CD8-positive, alpha-beta memory T cell (primary cell): ENCODE measurements around the gene NEDD4L. TPM values are rescaled to one million over a fixed set of nuclear protein-coding genes. Genes with fewer than 3 reads are reported as not detected.

Experiments used
- CTCF ChIA-PET: fragments of 350-600 bp; sonication (Branson Sonifier 250); formaldehyde crosslinking; loops from one replicate; lab custom pipeline; 2021; ENCODE audit warnings: antibody characterized with exemption; lab: Charles Lee
- POLR2A ChIA-PET: fragments of 350-600 bp; sonication (Branson Sonifier 250); formaldehyde crosslinking; loops from one replicate; lab custom pipeline; 2021; ENCODE audit warnings: antibody characterized with exemption; lab: Charles Lee
- DNase-seq, 5 donors: peaks; one replicate each; pipeline versions ENCODE4 v3.0.0 to v3.0.0-alpha.2; 2020 to 2022; ENCODE audit warnings: mixed read lengths in 1 of 5
- H3K27ac ChIP-seq: one replicate; pipeline ENCODE4 v1.7.0; 2013; ENCODE audit warnings: low read depth, mild to moderate bottlenecking, low read length, moderate library complexity
- H3K27me3 ChIP-seq: 2 replicates; pipeline ENCODE4 v1.7.0; 2013; ENCODE audit warnings: low read length, mild to moderate bottlenecking; ENCODE audit not compliant: insufficient read depth, poor library complexity, severe bottlenecking
- H3K36me3 ChIP-seq: 2 replicates; pipeline ENCODE4 v1.7.0; 2013; ENCODE audit warnings: mild to moderate bottlenecking, low read length, moderate library complexity; ENCODE audit not compliant: insufficient read depth
- H3K4me1 ChIP-seq: 2 replicates; pipeline ENCODE4 v1.7.0; 2013; ENCODE audit warnings: mild to moderate bottlenecking, low read length, moderate library complexity; ENCODE audit not compliant: insufficient read depth
- H3K4me3 ChIP-seq: 2 replicates; pipeline ENCODE4 v1.7.0; 2013; ENCODE audit warnings: mild to moderate bottlenecking, low read length
- H3K9me3 ChIP-seq: 2 replicates; pipeline ENCODE4 v1.7.0; 2013; ENCODE audit warnings: mild to moderate bottlenecking, low read length
- H3K27ac Mint-ChIP-seq, 8 donors: one replicate each; pipeline ENCODE4 v1.8.0; 2020 to 2021; ENCODE audit warnings: mixed read lengths in 8 of 8, mild to moderate bottlenecking in 6 of 8, inconsistent platforms in 3 of 8, moderate library complexity in 3 of 8
- H3K27me3 Mint-ChIP-seq, 2 donors: one replicate each; pipeline ENCODE4 v1.8.0; 2020 to 2021; ENCODE audit warnings: mixed read lengths in 2 of 2, mild to moderate bottlenecking in 1 of 2, moderate library complexity in 1 of 2
- H3K36me3 Mint-ChIP-seq, 3 donors: one replicate each; pipeline ENCODE4 v1.8.0; 2020 to 2021; ENCODE audit warnings: mixed read lengths in 3 of 3, inconsistent platforms in 1 of 3, mild to moderate bottlenecking in 1 of 3
- H3K4me1 Mint-ChIP-seq, 3 donors: one replicate each; pipeline ENCODE4 v1.8.0; 2020 to 2021; ENCODE audit warnings: mixed read lengths in 3 of 3, inconsistent platforms in 1 of 3, mild to moderate bottlenecking in 1 of 3
- H3K4me3 Mint-ChIP-seq, 7 donors: one replicate each; pipeline ENCODE4 v1.8.0; 2020 to 2021; ENCODE audit warnings: mixed read lengths in 7 of 7, mild to moderate bottlenecking in 6 of 7, moderate library complexity in 4 of 7, inconsistent platforms in 2 of 7
- H3K9me3 Mint-ChIP-seq, 5 donors: one replicate each; pipeline ENCODE4 v1.8.0; 2020 to 2022; ENCODE audit warnings: mixed read lengths in 5 of 5, mild to moderate bottlenecking in 3 of 5, moderate library complexity in 2 of 5, inconsistent platforms in 1 of 5
- polyA plus RNA-seq: library from polyadenylated mRNA; unstranded; fragments of 300-500 nt; fragmentation: Illumina TruSeq; gene quantifications from one replicate; pipeline ENCODE4 v1.2.3, GENCODE V29; 2021
- total RNA-seq, 2 experiments: library from RNA; stranded (reverse); gene quantifications; one replicate each; pipeline ENCODE4 v1.2.3, GENCODE V29; 2021

The NEDD4L gene
- total and polyA plus RNA-seq, 3 experiments from 2014 or later, result 1.4 to 4.1 (median 3.0) TPM

- H3K4me3 Mint-ChIP-seq, result no peak overlapping the region
- no peak for DNase-seq
- Histone ChIP-seq H3K4me1 (no peaks in the 10 kb centered on the region), H3K36me3 (no peaks in the 10 kb centered on the region), H3K9me3 (no peaks in the 10 kb centered on the region), H3K27me3 (no peaks in the 10 kb centered on the region), H3K4me3 (no peak overlapping the region), H3K27ac (no peak overlapping the region)
- H3K36me3 Mint-ChIP-seq, result no peaks in the 10 kb centered on the region
- peaks cover 0 to 15% of the 10 kb centered on the region in 2 donors for H3K27me3 Mint-ChIP-seq
- H3K4me1 Mint-ChIP-seq, result peaks cover 0 to 1% (median 0%) of the 10 kb centered on the region in 3 donors
- POLR2A ChIA-PET, result no interaction called here
- CTCF ChIA-PET, result no interaction called here
- H3K9me3 Mint-ChIP-seq, result no peaks in the 10 kb centered on the region
- no peak overlapping the region for H3K27ac Mint-ChIP-seq
Observed at GRCh38 chr18:58158459-58158858, 114.4 kb downstream of the NEDD4L start.

- Mint-ChIP-seq H3K27me3 (peaks cover 2 to 27% of the 10 kb centered on the region in 2 donors), H3K36me3 (no peaks in the 10 kb centered on the region), H3K9me3 (no peaks in the 10 kb centered on the region), H3K27ac (no peak overlapping the region), H3K4me3 (no peak overlapping the region), H3K4me1 (peaks cover 0 to 1% (median 0%) of the 10 kb centered on the region in 3 donors)
- Histone ChIP-seq H3K4me3 (no peak overlapping the region), H3K36me3 (no peaks in the 10 kb centered on the region), H3K27me3 (no peaks in the 10 kb centered on the region), H3K9me3 (no peaks in the 10 kb centered on the region), H3K4me1 (no peaks in the 10 kb centered on the region), H3K27ac (no peak overlapping the region)
- ChIA-PET POLR2A (no interaction called here), CTCF (no interaction called here)
- DNase-seq, result no peak
Observed at GRCh38 chr18:58161659-58162058, 117.6 kb downstream of the NEDD4L start.

- no peak for DNase-seq
- H3K36me3 Mint-ChIP-seq, result no peaks in the 10 kb centered on the region
- H3K4me1 Mint-ChIP-seq, result peaks cover 0 to 1% (median 0%) of the 10 kb centered on the region in 3 donors
- H3K27ac ChIP-seq, result no peak overlapping the region
- no peaks in the 10 kb centered on the region for H3K9me3 ChIP-seq
- no peak overlapping the region for H3K4me3 Mint-ChIP-seq
- H3K36me3 ChIP-seq, result no peaks in the 10 kb centered on the region
- H3K27ac Mint-ChIP-seq, result no peak overlapping the region
- POLR2A ChIA-PET, result no interaction called here
- H3K27me3 Mint-ChIP-seq, result peaks cover 2 to 27% of the 10 kb centered on the region in 2 donors
- CTCF ChIA-PET, result no interaction called here
- no peak overlapping the region for H3K4me3 ChIP-seq
- H3K4me1 ChIP-seq, result no peaks in the 10 kb centered on the region
- H3K27me3 ChIP-seq, result no peaks in the 10 kb centered on the region
- H3K9me3 Mint-ChIP-seq, result no peaks in the 10 kb centered on the region
Observed at GRCh38 chr18:58162127-58162526, 118.1 kb downstream of the NEDD4L start.

GRCh38 chr18:58163004-58163590 lies 119.1 kb downstream of the NEDD4L start:
- no peaks in the 10 kb centered on the region for H3K27me3 ChIP-seq
- no peak overlapping the region for H3K4me3 Mint-ChIP-seq

GRCh38 chr18:58166278-58166844 lies 122.3 kb downstream of the NEDD4L start:
- H3K4me1 Mint-ChIP-seq, result peaks cover 0 to 1% (median 0%) of the 10 kb centered on the region in 3 donors
- no peak overlapping the region for H3K27ac ChIP-seq
- H3K27ac Mint-ChIP-seq, result no peak overlapping the region
- H3K27me3 ChIP-seq, result no peaks in the 10 kb centered on the region
- H3K36me3 Mint-ChIP-seq, result no peaks in the 10 kb centered on the region
- DNase-seq, result no peak
- no peaks in the 10 kb centered on the region for H3K9me3 Mint-ChIP-seq
- ChIA-PET POLR2A (no interaction called here), CTCF (interaction anchor here (1.2 kb wide), 1 partner anchor 9 kb away, joined by 3 read pairs; no protein-coding TSS in a partner anchor)
- H3K4me3 ChIP-seq, result no peak overlapping the region
- H3K4me1 ChIP-seq, result no peaks in the 10 kb centered on the region
- no peaks in the 10 kb centered on the region for H3K36me3 ChIP-seq
- H3K9me3 ChIP-seq, result no peaks in the 10 kb centered on the region
- no peak overlapping the region for H3K4me3 Mint-ChIP-seq
- peaks cover 7 to 21% of the 10 kb centered on the region in 2 donors for H3K27me3 Mint-ChIP-seq

More at GRCh38 chr18:58163004-58163590, 119.1 kb downstream of the NEDD4L start:
- Histone ChIP-seq H3K9me3 (no peaks in the 10 kb centered on the region), H3K4me3 (no peak overlapping the region), H3K4me1 (no peaks in the 10 kb centered on the region), H3K27ac (no peak overlapping the region), H3K36me3 (no peaks in the 10 kb centered on the region)
- H3K27ac Mint-ChIP-seq, result no peak overlapping the region
- peaks cover 0 to 1% (median 0%) of the 10 kb centered on the region in 3 donors for H3K4me1 Mint-ChIP-seq
- POLR2A ChIA-PET, result no interaction called here
- peaks cover 2 to 27% of the 10 kb centered on the region in 2 donors for H3K27me3 Mint-ChIP-seq
- H3K9me3 Mint-ChIP-seq, result no peaks in the 10 kb centered on the region
- CTCF ChIA-PET, result no interaction called here
- H3K36me3 Mint-ChIP-seq, result no peaks in the 10 kb centered on the region
- no peak for DNase-seq

- H3K4me3 ChIP-seq, result no peak overlapping the region
- no peaks in the 10 kb centered on the region for H3K27me3 ChIP-seq
- H3K4me3 Mint-ChIP-seq, result no peak overlapping the region
- H3K9me3 ChIP-seq, result no peaks in the 10 kb centered on the region
- CTCF ChIA-PET, result interaction anchor here (1.2 kb wide), 1 partner anchor 8 kb away, joined by 3 read pairs; no protein-coding TSS in a partner anchor
- POLR2A ChIA-PET, result no interaction called here
- H3K27ac ChIP-seq, result no peak overlapping the region
- no peaks in the 10 kb centered on the region for H3K9me3 Mint-ChIP-seq
- no peaks in the 10 kb centered on the region for H3K36me3 ChIP-seq
- no peaks in the 10 kb centered on the region for H3K4me1 ChIP-seq
- peaks cover 0 to 1% (median 0%) of the 10 kb centered on the region in 3 donors for H3K4me1 Mint-ChIP-seq
- peaks cover 10 to 21% of the 10 kb centered on the region in 2 donors for H3K27me3 Mint-ChIP-seq
- no peak overlapping the region for H3K27ac Mint-ChIP-seq
- H3K36me3 Mint-ChIP-seq, result no peaks in the 10 kb centered on the region
- no peak for DNase-seq
Observed at GRCh38 chr18:58167073-58167472, 123.0 kb downstream of the NEDD4L start.

- Mint-ChIP-seq H3K4me1 (no peaks in the 10 kb centered on the region), H3K27ac (no peak overlapping the region), H3K4me3 (no peak overlapping the region), H3K9me3 (no peaks in the 10 kb centered on the region), H3K36me3 (no peaks in the 10 kb centered on the region), H3K27me3 (peaks cover 10 to 17% of the 10 kb centered on the region in 2 donors)
- POLR2A ChIA-PET, result no interaction called here
- no peaks in the 10 kb centered on the region for H3K27me3 ChIP-seq
- H3K27ac ChIP-seq, result no peak overlapping the region
- H3K4me1 ChIP-seq, result no peaks in the 10 kb centered on the region
- CTCF ChIA-PET, result no interaction called here
- no peaks in the 10 kb centered on the region for H3K36me3 ChIP-seq
- no peaks in the 10 kb centered on the region for H3K9me3 ChIP-seq
- H3K4me3 ChIP-seq, result no peak overlapping the region
- no peak for DNase-seq
Observed at GRCh38 chr18:58168221-58168620, 124.2 kb downstream of the NEDD4L start.

GRCh38 chr18:58168993-58169392 lies 125.0 kb downstream of the NEDD4L start:
- Histone ChIP-seq H3K4me3 (no peak overlapping the region), H3K4me1 (no peaks in the 10 kb centered on the region), H3K27ac (no peak overlapping the region), H3K9me3 (no peaks in the 10 kb centered on the region), H3K36me3 (no peaks in the 10 kb centered on the region), H3K27me3 (no peaks in the 10 kb centered on the region)
- CTCF ChIA-PET, result no interaction called here
- H3K27ac Mint-ChIP-seq, result no peak overlapping the region
- no peaks in the 10 kb centered on the region for H3K4me1 Mint-ChIP-seq
- H3K27me3 Mint-ChIP-seq, result peaks cover 10 to 17% of the 10 kb centered on the region in 2 donors
- no peaks in the 10 kb centered on the region for H3K36me3 Mint-ChIP-seq
- no peaks in the 10 kb centered on the region for H3K9me3 Mint-ChIP-seq
- H3K4me3 Mint-ChIP-seq, result no peak overlapping the region
- POLR2A ChIA-PET, result no interaction called here
- DNase-seq, result no peak
